Activated T-helper 1 cell treated with Interleukin-2 at 50 U/mL for 16 hours (primary cell): Measurements from ENCODE around the gene SNRNP70.

Experiments
- DNase-seq: peaks from one replicate; pipeline ENCODE4 v3.0.0-alpha.2; 2020; ENCODE audit warnings: low read depth

SNRNP70 gene

DNA sequence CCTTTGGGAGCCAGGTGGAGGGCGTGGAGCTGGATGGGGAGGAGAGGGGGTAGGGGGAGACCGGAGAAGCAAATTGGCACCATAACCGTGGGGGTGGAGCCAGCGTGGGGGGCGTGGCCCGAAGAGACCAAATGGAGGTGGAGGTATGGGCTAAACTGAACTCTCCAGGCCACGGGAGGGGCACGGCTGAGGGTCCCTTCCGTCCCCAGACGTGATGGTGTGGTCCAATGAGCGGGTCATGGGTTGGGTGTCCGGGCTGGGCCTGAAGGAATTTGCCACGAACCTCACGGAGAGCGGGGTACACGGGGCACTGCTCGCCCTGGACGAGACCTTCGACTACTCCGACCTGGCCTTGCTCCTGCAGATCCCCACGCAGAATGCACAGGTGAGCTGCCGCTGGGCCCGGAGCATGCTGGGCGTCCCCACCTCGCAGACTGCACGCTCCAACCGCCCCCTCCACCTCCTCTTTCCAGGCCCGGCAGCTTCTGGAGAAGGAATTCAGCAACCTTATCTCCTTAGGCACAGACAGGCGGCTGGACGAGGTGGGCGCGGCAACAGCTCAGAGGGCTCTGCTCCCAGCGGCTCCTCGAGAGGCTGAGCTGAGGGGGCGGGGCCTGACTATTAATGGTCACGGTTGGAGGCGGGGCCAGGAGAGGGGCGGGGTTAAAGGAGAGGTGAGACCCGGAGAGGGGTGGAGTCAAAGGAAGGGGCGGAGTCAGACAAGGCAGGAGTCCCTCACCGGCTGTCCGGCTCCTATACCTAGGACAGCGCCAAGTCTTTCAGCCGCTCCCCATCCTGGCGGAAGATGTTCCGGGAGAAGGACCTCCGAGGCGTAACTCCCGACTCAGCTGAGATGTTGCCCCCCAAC lies 63.8 kb downstream of the SNRNP70 start:
- peak; percentile 47 for DNase-seq

DNA sequence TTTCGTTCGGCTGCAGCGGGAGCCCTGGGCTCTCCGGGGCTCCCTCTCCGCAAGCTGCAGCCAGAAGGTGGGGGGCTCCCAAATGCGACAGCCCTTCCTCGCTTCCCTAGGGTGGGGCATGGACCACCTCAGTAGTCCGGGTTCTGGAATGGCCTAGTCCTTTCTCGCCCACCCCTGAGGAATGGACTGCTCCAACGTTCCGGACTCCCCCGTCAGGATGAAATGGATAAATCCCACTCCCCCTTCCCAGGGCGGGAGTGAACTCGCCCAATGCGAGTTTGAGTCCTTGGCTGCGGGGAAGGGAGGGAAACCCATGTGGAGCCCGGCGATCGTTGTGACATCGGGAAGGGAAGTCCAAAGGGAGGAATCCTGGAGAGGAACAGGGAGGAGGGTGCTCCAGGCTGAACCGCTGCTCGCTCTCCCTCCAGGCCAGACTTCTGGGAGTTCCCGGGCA lies 64.4 kb downstream of the SNRNP70 start:
- no peak for DNase-seq

- peak; percentile 15 for DNase-seq
Measured at GRCh38 chr19:49150106-49150943, 65.1 kb downstream of the SNRNP70 start.

GRCh38 chr19:49150944-49151243 lies 65.6 kb downstream of the SNRNP70 start:
- DNase-seq = no peak

DNA sequence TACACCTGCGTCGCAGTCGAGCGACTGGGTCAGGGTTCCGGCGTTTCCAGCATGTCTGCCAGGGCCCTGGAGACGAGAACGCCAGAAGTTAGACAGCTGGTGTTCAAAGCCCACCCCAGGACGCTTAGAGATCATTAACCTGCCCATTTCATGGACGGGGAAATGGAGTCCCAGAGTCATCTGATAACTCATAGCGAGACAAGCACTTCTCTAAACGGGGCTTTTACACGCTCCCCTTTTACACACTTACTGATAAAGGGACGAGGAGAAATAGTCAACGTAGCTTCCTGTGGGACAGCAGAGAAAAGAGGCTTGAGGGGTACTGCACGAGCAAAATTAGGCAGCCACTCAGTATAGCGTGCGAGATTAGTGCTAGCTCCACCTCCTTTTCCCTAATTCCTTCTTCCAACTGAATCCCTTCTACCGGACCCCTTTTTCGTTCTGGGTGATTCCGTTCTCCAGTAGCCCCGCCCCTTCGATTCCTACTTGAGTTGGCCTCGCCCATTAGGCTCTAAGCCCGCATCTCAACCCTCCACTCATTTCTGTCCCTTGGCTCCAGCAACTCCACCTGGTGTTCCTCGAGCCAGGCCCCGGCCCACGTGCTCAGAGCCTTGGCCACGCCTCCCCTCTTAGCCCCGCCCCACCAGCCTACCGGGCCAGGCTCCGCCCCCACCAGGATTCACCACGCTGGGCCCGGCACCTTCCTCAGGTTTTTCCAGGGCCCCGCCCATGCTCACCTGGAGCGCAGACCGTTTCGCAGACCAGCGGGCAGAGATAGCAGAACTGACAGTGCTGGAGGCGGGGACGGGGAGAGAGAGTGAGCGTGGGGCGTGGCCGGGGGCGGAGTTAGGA lies 66.2 kb downstream of the SNRNP70 start:
- no peak for DNase-seq

DNA sequence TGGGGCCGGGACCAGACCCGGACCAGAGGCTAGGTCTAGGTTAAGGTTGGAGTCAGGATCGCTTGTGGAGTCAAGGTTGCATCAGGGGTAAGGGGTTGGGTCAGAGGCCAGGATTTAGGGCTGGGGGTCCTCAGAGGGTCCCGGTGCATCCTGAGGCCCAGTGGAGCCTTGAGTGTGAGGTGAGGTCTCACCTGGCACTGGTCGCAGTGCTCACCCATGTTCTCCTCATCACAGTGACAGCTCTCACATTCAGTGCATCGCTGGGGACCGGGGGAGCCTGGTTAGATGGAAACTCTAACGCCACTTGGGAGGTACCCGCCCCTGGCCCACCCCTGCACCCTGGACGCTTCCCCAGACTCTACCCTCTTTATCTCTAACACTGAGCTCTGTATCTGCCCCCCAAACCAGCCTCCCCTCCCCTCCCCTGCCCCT lies 66.9 kb downstream of the SNRNP70 start:
- DNase-seq = no peak

- no peak for DNase-seq
Measured at GRCh38 chr19:49153167-49153809, 68.0 kb downstream of the SNRNP70 start.

GRCh38 chr19:49154279-49154678 lies 69.0 kb downstream of the SNRNP70 start:
- no peak for DNase-seq

GRCh38 chr19:49155005-49155819 lies 70.0 kb downstream of the SNRNP70 start, which contains the start of gene HRC:
HRC (minus strand) TSS chr19:49155396; CDS start chr19:49155237, 159 bp downstream.
- DNase-seq = no peak

- no peak for DNase-seq
Measured at GRCh38 chr19:49155820-49156346, 70.6 kb downstream of the SNRNP70 start.

- no peak for DNase-seq
Measured at GRCh38 chr19:49157445-49158224, 72.4 kb downstream of the SNRNP70 start, which contains the start of gene TRPM4. TRPM4 (plus strand) TSS chr19:49157792; CDS start chr19:49157867, 75 bp downstream.
